Progenitor cell of endocrine pancreas (in vitro differentiated cells): Measurements from ENCODE around the gene FLRT3. TPM values are rescaled to one million over a fixed set of nuclear protein-coding genes. Genes with fewer than 3 reads are reported as not detected.
A peak's percentile ranks its signal among the peaks of the same experiment; 100 is the strongest.

ENCODE experiments used
- DNase-seq: peaks from one replicate; pipeline ENCODE4 v3.0.0; 2021; ENCODE audit warnings: low spot score; ENCODE audit not compliant: unreplicated experiment
- H3K27ac Mint-ChIP-seq: 2 replicates; pipeline ENCODE4 v1.8.0; 2021; ENCODE audit warnings: mild to moderate bottlenecking, moderate library complexity, mixed read lengths
- H3K27me3 Mint-ChIP-seq: 2 replicates; pipeline ENCODE4 v1.8.0; 2021; ENCODE audit warnings: mixed read lengths
- H3K36me3 Mint-ChIP-seq: 2 replicates; pipeline ENCODE4 v1.8.0; 2022; ENCODE audit warnings: mixed read lengths; ENCODE audit not compliant: insufficient read depth
- H3K4me1 Mint-ChIP-seq: 2 replicates; pipeline ENCODE4 v1.8.0; 2021; ENCODE audit warnings: low read depth, mixed read lengths
- H3K4me3 Mint-ChIP-seq: 2 replicates; pipeline ENCODE4 v1.8.0; 2021; ENCODE audit warnings: low read depth, mild to moderate bottlenecking, moderate library complexity, mixed read lengths
- H3K9me3 Mint-ChIP-seq: 2 replicates; pipeline ENCODE4 v1.8.0; 2021; ENCODE audit warnings: low read depth, mixed read lengths
- total RNA-seq: library from RNA; stranded (reverse); gene quantifications from 2 replicates; pipeline ENCODE4 v1.2.1, GENCODE V29; 2021
- TF ChIP-seq, protein P1 (sequence below): fragments of 200-600 bp; sonication (generic); IDR thresholded peaks from one replicate; pipeline ENCODE4 v1.5.0; 2021; ENCODE audit warnings: antibody characterized with exemption, mild to moderate bottlenecking; ENCODE audit not compliant: unreplicated experiment

FLRT3 gene
- total RNA-seq, 1 donor from 2014 or later, result 62.4 TPM

DNA sequence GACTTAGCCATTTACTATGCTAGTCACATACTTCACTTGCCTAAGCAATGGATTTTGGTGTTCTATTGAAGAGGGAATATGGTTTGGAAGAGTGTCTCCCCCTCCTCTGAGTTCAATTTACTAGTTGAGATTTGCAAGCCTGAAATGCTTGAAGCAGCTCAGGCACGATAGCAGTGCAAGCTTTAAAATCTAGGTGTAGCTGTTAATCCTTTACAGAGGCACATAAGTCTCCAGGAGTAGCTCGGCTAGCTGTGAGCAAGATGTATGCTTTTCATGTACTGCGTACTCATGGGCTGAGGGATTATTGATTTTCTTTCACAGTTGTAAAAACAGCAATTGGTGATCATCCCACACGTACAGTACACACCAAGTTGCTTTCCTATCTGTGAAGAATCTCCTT is 726 bp downstream of the FLRT3 start:
- Mint-ChIP-seq H3K4me3 (peak overlapping the region; percentile 97), H3K4me1 (peaks cover 44% of the 10 kb centered on the region), H3K27ac (peak overlapping the region; percentile 99), H3K36me3 (no peaks in the 10 kb centered on the region), H3K27me3 (peaks cover under 1% of the 10 kb centered on the region), H3K9me3 (peaks cover 4% of the 10 kb centered on the region)
- no peak for DNase-seq
- TF ChIP-seq, protein P1, sequence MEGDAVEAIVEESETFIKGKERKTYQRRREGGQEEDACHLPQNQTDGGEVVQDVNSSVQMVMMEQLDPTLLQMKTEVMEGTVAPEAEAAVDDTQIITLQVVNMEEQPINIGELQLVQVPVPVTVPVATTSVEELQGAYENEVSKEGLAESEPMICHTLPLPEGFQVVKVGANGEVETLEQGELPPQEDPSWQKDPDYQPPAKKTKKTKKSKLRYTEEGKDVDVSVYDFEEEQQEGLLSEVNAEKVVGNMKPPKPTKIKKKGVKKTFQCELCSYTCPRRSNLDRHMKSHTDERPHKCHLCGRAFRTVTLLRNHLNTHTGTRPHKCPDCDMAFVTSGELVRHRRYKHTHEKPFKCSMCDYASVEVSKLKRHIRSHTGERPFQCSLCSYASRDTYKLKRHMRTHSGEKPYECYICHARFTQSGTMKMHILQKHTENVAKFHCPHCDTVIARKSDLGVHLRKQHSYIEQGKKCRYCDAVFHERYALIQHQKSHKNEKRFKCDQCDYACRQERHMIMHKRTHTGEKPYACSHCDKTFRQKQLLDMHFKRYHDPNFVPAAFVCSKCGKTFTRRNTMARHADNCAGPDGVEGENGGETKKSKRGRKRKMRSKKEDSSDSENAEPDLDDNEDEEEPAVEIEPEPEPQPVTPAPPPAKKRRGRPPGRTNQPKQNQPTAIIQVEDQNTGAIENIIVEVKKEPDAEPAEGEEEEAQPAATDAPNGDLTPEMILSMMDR, result peak; percentile 13

DNA sequence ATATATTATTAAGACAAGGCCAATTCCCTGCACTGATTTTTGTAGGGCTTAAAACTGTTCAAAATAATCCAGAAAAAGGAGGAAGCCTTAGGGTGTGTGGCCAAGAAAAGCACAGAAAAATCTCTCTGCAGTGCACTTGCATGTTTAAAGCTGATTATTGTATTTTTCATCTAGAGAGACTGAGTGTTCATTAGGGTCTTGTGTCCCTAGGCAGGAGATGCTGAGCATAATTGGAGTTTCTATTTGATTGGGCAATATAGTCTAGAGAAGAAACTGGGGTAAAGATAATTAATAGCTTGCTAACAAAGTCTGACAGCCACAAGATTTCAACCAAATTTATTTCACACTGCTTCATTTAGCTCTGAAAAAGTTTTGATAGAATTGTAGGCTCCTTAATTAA is 2.4 kb downstream of the FLRT3 start:
- no peak for DNase-seq
- peak overlapping the region; percentile 92 for H3K27ac Mint-ChIP-seq
- peaks cover under 1% of the 10 kb centered on the region for H3K36me3 Mint-ChIP-seq
- peak overlapping the region; percentile 84 for H3K4me3 Mint-ChIP-seq
- no peaks in the 10 kb centered on the region for H3K27me3 Mint-ChIP-seq
- peaks cover 52% of the 10 kb centered on the region for H3K4me1 Mint-ChIP-seq
- TF ChIP-seq, protein P1, result no peak
- H3K9me3 Mint-ChIP-seq, result peaks cover under 1% of the 10 kb centered on the region

DNA sequence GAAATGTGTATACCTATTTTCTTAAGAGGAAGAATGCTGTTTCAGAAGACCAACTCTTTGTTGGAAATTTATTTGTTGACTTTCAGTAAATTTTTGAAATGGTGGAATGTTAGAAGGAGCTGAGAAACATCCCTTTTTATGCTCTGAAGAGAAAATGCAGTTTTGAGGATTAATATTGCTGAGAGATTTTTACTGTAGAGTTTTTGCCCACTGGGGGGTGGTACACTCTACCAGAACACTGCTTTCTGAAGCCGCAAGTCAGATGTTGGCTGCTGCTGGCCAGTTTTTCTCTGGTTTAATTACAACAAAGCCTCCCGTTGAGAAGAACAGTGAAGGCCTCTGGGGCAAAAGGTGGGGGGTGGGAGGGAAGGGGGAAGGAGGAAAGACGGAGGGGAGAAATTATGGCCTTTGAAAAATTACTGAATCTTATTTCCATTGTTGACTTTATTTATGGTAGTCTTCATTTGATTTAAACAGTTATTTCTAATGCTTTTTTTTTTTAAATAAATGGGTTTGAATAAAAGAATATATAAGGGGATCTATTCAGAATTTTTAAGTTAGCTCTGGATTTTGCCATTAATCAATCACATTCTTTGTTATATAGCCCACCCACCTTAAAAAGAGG is 3.0 kb downstream of the FLRT3 start:
- H3K27ac Mint-ChIP-seq, result peak overlapping the region; percentile 97
- TF ChIP-seq, protein P1, result peak; percentile 65
- H3K36me3 Mint-ChIP-seq, result peaks cover 2% of the 10 kb centered on the region
- H3K9me3 Mint-ChIP-seq, result no peaks in the 10 kb centered on the region
- H3K27me3 Mint-ChIP-seq, result no peaks in the 10 kb centered on the region
- peak overlapping the region; percentile 84 for H3K4me3 Mint-ChIP-seq
- peak; percentile 15 for DNase-seq
- H3K4me1 Mint-ChIP-seq, result peaks cover 51% of the 10 kb centered on the region

DNA sequence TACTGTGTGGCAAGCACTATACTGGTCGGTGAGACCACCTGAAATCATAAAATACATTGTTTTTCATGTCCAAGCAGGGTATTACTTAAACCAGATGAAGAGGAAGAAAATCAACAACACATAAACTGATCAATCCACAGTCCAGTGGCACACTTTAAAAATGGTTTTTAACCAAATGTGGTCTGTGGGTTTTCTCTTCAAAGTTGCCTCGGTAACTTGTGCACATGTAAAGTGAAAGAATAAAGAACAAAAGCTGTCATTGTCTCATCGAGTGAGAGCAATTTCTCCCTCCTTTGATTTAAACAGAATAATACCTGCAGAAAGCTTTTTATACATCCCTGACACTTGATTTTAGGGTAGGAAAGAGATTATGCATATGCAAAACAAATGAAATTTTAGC is 3.7 kb downstream of the FLRT3 start:
- H3K4me1 Mint-ChIP-seq, result peaks cover 52% of the 10 kb centered on the region
- H3K4me3 Mint-ChIP-seq, result peak overlapping the region; percentile 84
- DNase-seq, result no peak
- H3K27me3 Mint-ChIP-seq, result no peaks in the 10 kb centered on the region
- H3K9me3 Mint-ChIP-seq, result no peaks in the 10 kb centered on the region
- TF ChIP-seq, protein P1, result no peak
- peak overlapping the region; percentile 97 for H3K27ac Mint-ChIP-seq
- peaks cover 3% of the 10 kb centered on the region for H3K36me3 Mint-ChIP-seq

DNA sequence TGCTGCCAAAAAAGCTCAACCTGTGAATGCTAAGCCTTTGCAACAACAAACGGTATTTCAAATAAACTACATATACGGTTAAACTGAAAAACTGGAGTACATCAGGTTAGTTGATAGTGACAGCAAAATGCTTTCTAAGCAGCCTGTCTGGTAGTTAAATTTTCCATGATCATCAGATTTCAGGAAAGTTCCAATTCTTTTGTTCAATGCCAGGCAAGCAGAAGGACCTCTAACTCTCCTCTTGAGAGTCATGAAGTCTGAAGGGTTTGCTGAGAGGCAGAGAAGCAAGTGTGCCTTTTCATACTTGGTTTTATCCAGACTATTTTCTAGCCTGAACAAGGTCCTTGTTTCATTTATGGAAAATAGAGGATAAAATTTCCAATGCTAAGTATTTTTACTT is 4.5 kb downstream of the FLRT3 start:
- H3K27me3 Mint-ChIP-seq, result no peaks in the 10 kb centered on the region
- H3K27ac Mint-ChIP-seq, result peak overlapping the region; percentile 97
- TF ChIP-seq, protein P1, result no peak
- H3K36me3 Mint-ChIP-seq, result peaks cover 8% of the 10 kb centered on the region
- no peaks in the 10 kb centered on the region for H3K9me3 Mint-ChIP-seq
- peak overlapping the region; percentile 84 for H3K4me3 Mint-ChIP-seq
- H3K4me1 Mint-ChIP-seq, result peaks cover 55% of the 10 kb centered on the region
- no peak for DNase-seq
